Measurements from ENCODE around the gene PRG3. TPM values are rescaled to one million over a fixed set of nuclear protein-coding genes. Genes with fewer than 3 reads are reported as not detected.
A peak's percentile ranks its signal among the peaks of the same experiment; 100 is the strongest.

Gene PRG3
- total and polyA plus RNA-seq, 2 of the 4 experiments (the other 2 are of a cell fraction) = not detected

GRCh38 chr11:57336111-57336666 is 44.8 kb downstream of the PRG3 start:
- peak overlapping the region; percentile 64 for H3K27ac ChIP-seq (ENCODE audit: insufficient read depth, low read length)
- peak overlapping the region; percentile 76 for H3K4me3 ChIP-seq (ENCODE audit: insufficient read depth, low read depth, low read length)
- peak overlapping the region; percentile 21 for H2AK9ac ChIP-seq (replicated peaks; ENCODE audit: low read depth, low read length, poor library complexity)
- no peak overlapping the region; the same call in 2 of the 3 replicates for H2BK15ac ChIP-seq (ENCODE audit: low read depth, low read length)
- H3K4ac ChIP-seq (ENCODE audit: low read depth, low read length) = peak overlapping the region; percentile 51
- CTCF ChIA-PET = interaction anchor here (2.4 kb wide), 1 partner anchor 10 kb away, joined by 10 read pairs; no protein-coding TSS in a partner anchor
- no peak overlapping the region for H2BK20ac ChIP-seq (ENCODE audit: low read depth, low read length)
- H3K9ac ChIP-seq (ENCODE audit: low read depth, low read length) = peak overlapping the region; percentile 94
- peak overlapping the region; percentile 85 to 99 for H4K8ac ChIP-seq (ENCODE audit: low read depth in 2 of 2, low read length in 2 of 2)
- H3K79me1 ChIP-seq (ENCODE audit: low read depth in 1 of 2, low read length in 2 of 2) = peaks cover 37 to 48% of the 10 kb centered on the region in 2 experiments
- intact Hi-C loops (cut with micrococcal nuclease) (no loop called here), dilution Hi-C loops (cut with HindIII; ENCODE audit: low sequenced_read_pairs, unreplicated experiment) (no loop called here), in situ Hi-C loops (cut with MboI; ENCODE audit: low sequenced_read_pairs) (no loop called here)
- H2BK120ac ChIP-seq (ENCODE audit: low read depth, low read length) = peak overlapping the region; percentile 14; the same call in 1 of the 2 replicates
- DNase-seq (no peak), ATAC-seq (ENCODE audit: low read depth) (peak; percentile 8; the same call in 1 of the 2 replicates)
- peaks cover 14% of the 10 kb centered on the region for H3K9me1 ChIP-seq (ENCODE audit: insufficient read depth, low read length)
- H2AK5ac ChIP-seq (ENCODE audit: low read depth, low read length) = peak overlapping the region; percentile 72
- WGBS, 2 experiments (ENCODE audit: extremely low coverage in 2 of 2, insufficient read length in 1 of 2) = 45% methylated on average over 2 of the region's 12 CpGs; no CpG with 5 or more reads in 1 of the 2 experiments
- H2AFZ ChIP-seq (replicated peaks; ENCODE audit: low read length, poor library complexity) = peak overlapping the region; percentile 86
- BruUV-seq (replicated peaks) = no TSS peak
- peak overlapping the region; percentile 86 for H3K14ac ChIP-seq (replicated peaks; ENCODE audit: low read depth, low read length)
- peak overlapping the region; percentile 100 for H4K5ac ChIP-seq (ENCODE audit: low read depth, low read length)
- H3K9me3 ChIP-seq (ENCODE audit: control insufficient read depth, insufficient read depth, low read length) = no peaks in the 10 kb centered on the region
- peak overlapping the region; percentile 88 for H3K18ac ChIP-seq (ENCODE audit: low read depth, low read length)
- H3K27me3 ChIP-seq (ENCODE audit: control insufficient read depth, insufficient read depth, low read length) = peaks cover 26% of the 10 kb centered on the region
- H3K23ac ChIP-seq (ENCODE audit: low read depth, low read length) = peak overlapping the region; percentile 48
- TF ChIP-seq, protein P1, sequence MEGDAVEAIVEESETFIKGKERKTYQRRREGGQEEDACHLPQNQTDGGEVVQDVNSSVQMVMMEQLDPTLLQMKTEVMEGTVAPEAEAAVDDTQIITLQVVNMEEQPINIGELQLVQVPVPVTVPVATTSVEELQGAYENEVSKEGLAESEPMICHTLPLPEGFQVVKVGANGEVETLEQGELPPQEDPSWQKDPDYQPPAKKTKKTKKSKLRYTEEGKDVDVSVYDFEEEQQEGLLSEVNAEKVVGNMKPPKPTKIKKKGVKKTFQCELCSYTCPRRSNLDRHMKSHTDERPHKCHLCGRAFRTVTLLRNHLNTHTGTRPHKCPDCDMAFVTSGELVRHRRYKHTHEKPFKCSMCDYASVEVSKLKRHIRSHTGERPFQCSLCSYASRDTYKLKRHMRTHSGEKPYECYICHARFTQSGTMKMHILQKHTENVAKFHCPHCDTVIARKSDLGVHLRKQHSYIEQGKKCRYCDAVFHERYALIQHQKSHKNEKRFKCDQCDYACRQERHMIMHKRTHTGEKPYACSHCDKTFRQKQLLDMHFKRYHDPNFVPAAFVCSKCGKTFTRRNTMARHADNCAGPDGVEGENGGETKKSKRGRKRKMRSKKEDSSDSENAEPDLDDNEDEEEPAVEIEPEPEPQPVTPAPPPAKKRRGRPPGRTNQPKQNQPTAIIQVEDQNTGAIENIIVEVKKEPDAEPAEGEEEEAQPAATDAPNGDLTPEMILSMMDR (conservative IDR thresholded peaks at IDR 0.05; ENCODE audit: low read depth, low read length) = no peak
- TF ChIP-seq RAD21 (IDR thresholded peaks at IDR 0.05; ENCODE audit: low read length) = no peak
- TF ChIP-seq ELK1 (IDR thresholded peaks at IDR 0.05; ENCODE audit: borderline replicate concordance, low read depth, low read length) = no peak
- TF ChIP-seq RCOR1 (IDR thresholded peaks at IDR 0.05; ENCODE audit: insufficient replicate concordance, low read length) = no peak
- TF ChIP-seq FOS (IDR thresholded peaks at IDR 0.05; ENCODE audit: low read depth, low read length) = no peak
- TF ChIP-seq, protein P2, sequence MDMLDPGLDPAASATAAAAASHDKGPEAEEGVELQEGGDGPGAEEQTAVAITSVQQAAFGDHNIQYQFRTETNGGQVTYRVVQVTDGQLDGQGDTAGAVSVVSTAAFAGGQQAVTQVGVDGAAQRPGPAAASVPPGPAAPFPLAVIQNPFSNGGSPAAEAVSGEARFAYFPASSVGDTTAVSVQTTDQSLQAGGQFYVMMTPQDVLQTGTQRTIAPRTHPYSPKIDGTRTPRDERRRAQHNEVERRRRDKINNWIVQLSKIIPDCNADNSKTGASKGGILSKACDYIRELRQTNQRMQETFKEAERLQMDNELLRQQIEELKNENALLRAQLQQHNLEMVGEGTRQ (IDR thresholded peaks at IDR 0.05; ENCODE audit: low read depth, low read length) = no peak
- TF ChIP-seq MAZ (IDR thresholded peaks at IDR 0.05; ENCODE audit: borderline replicate concordance, low read depth, low read length) = no peak
- no peak for TF ChIP-seq CEBPB (IDR thresholded peaks at IDR 0.05; ENCODE audit: low read depth, low read length)
- TF ChIP-seq MAFK (IDR thresholded peaks at IDR 0.05; ENCODE audit: low read depth, low read length) = no peak
- no peak for TF ChIP-seq POLR2A (IDR thresholded peaks at IDR 0.05; ENCODE audit: low read depth, low read length)
- TF ChIP-seq NFE2L2 (IDR thresholded peaks at IDR 0.05; ENCODE audit: low read depth, low read length) = no peak
- no peak for TF ChIP-seq MXI1 (IDR thresholded peaks at IDR 0.05; ENCODE audit: borderline replicate concordance, low read depth, low read length)
- TF ChIP-seq SMC3 (IDR thresholded peaks at IDR 0.05; ENCODE audit: low read depth, low read length) = no peak
- TF ChIP-seq BHLHE40 (IDR thresholded peaks at IDR 0.05; ENCODE audit: low read depth, low read length) = no peak
- TF ChIP-seq CHD1 (IDR thresholded peaks at IDR 0.05; ENCODE audit: low read depth, low read length) = no peak
- H3K56ac ChIP-seq (ENCODE audit: extremely low read depth, insufficient read depth, low read length) = peak overlapping the region; percentile 73
- peak overlapping the region; percentile 97 for H3K4me2 ChIP-seq (ENCODE audit: low read depth, low read length)
- POLR2A ChIA-PET (ENCODE audit: unreplicated experiment) = interaction anchor here (1.4 kb wide), 1 partner anchor 11 kb away, joined by 9 read pairs; the partner anchor contains the start of gene TNKS1BP1
- peaks cover 25% of the 10 kb centered on the region for H3K36me3 ChIP-seq (ENCODE audit: control insufficient read depth, insufficient read depth, low read length)
- H4K91ac ChIP-seq (ENCODE audit: insufficient read depth, low read depth, low read length) = peak overlapping the region; percentile 56
- H3K4me1 ChIP-seq (ENCODE audit: control insufficient read depth, insufficient read depth, low read length) = peaks cover 8% of the 10 kb centered on the region
- 0 out of 2 replicates have a peak, but pooled peaks cover 3% of the 10 kb centered on the region for H4K20me1 ChIP-seq (ENCODE audit: insufficient read depth, low read length)
- H2BK5ac ChIP-seq (ENCODE audit: low read depth, low read length, poor library complexity, severe bottlenecking) = peak overlapping the region; percentile 56

Measured in IMR-90 (cell line).